Epithelial cell of esophagus (primary cell): ENCODE data around the gene STAC2.

Experiments
- DNase-seq: peaks from one replicate; pipeline ENCODE4 v3.0.0; 2010; ENCODE audit warnings: low read depth
- H3K4me3 ChIP-seq: 2 replicates; pipeline ENCODE4 v1.5.1; 2011; ENCODE audit warnings: mild to moderate bottlenecking, low read length, control low read depth
- CTCF ChIP-seq: IDR thresholded peaks from 2 replicates; pipeline ENCODE4 v1.5.1; 2011; ENCODE audit warnings: low read depth, mild to moderate bottlenecking, low read length, control low read depth, inconsistent platforms; ENCODE audit not compliant: insufficient read depth; ENCODE audit errors: missing control alignments

The STAC2 gene

GRCh38 chr17:39239640-39240314, 14.0 kb upstream of the STAC2 start:
- peak; percentile 66 for DNase-seq
- H3K4me3 ChIP-seq: no peak overlapping the region
- TF ChIP-seq CTCF: peak; percentile 83

- TF ChIP-seq CTCF: no peak
- peak; percentile 79 for DNase-seq
- H3K4me3 ChIP-seq: no peak overlapping the region
These were observed 12.7 kb upstream of the STAC2 start for GRCh38 chr17:39238311-39238972.

GRCh38 chr17:39237586-39237985, 11.8 kb upstream of the STAC2 start:
- TF ChIP-seq CTCF: no peak
- no peak overlapping the region for H3K4me3 ChIP-seq
- no peak for DNase-seq

- H3K4me3 ChIP-seq: no peak overlapping the region
- no peak for TF ChIP-seq CTCF
- DNase-seq: no peak
These were observed 11.3 kb upstream of the STAC2 start for GRCh38 chr17:39236981-39237441.

GRCh38 chr17:39236450-39236927, 10.7 kb upstream of the STAC2 start:
- TF ChIP-seq CTCF: no peak
- H3K4me3 ChIP-seq: no peak overlapping the region
- no peak for DNase-seq

GRCh38 chr17:39235555-39236449, 10.1 kb upstream of the STAC2 start:
- peak; percentile 69 for DNase-seq
- TF ChIP-seq CTCF: peak; percentile 72
- H3K4me3 ChIP-seq: no peak overlapping the region
